SH-SY5Y (cell line): Measurements from ENCODE around the gene MCOLN2.

Experiments used
- GATA2 ChIP-seq: IDR thresholded peaks from 2 replicates; pipeline ENCODE4 v1.6.1; 2011; ENCODE audit warnings: mild to moderate bottlenecking, low read depth, low read length
- GATA3 ChIP-seq: IDR thresholded peaks from 2 replicates; pipeline ENCODE4 v1.6.1; 2011; ENCODE audit warnings: low read depth, mild to moderate bottlenecking, low read length, moderate library complexity

GRCh38 chr1:85019994-85020393, 23.1 kb upstream of the MCOLN2 start:
- TF ChIP-seq GATA2 (no peak), GATA3 (no peak)
